ENCODE measurements around the gene FNIP1.
A peak's percentile ranks its signal among the peaks of the same experiment; 100 is the strongest.
"Not testable (repeated sequence)": the region's sequence is repeated elsewhere in the genome, so short reads cannot be mapped to it uniquely, and the experiment has no call there.

The FNIP1 gene

GRCh38 chr5:131595088-131596033 lies 201.5 kb downstream of the FNIP1 start:
- peak; percentile 39 for DNase-seq

DNA sequence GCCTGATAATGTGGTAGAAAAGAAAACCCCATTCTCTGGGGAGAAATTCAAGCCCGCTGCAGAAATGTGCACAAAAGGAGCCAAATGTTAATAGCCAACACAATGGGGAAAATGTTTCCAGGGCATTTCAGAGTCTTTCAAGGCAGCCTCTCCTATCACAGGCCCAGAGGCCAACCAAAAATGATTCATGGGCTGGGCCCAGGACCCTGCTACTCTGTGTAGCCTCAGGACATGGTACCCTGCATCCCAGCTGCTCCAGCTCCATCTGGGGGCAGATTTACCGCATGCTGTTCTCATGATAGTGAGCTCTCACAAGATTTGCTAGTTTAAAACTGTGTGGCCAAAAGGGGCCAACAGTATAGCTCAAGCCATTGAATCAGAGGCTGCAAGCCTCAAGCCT lies 202.9 kb downstream of the FNIP1 start:
- no peak for DNase-seq

DNA sequence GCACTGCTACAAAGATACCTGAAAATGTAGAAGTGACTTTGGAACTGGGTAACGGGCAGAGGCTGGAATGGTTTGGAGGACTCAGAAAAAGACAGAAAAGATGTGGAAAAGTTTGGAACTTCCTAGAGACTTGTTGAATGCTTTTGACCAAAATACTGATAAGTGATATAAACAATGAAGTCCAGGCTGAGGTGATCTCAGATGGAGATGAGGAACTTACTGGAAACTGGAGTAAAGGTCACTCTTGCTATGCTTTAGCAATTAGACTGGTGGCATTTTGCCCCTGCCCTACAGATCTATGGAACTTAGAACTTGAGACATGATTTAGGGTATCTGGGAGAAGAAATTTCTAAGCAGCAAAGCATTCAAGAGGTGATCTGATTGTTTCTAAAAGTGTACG lies 203.4 kb downstream of the FNIP1 start:
- DNase-seq, result not testable (repeated sequence)
